Endothelial cell of umbilical vein (primary cell): ENCODE results near the gene DCAF5.

Source experiments
- EZH2 ChIP-seq: IDR thresholded peaks from 2 replicates; pipeline ENCODE4 v1.6.1; 2012; ENCODE audit warnings: borderline replicate concordance, low read depth, mild to moderate bottlenecking, moderate library complexity, low read length, inconsistent platforms; ENCODE audit not compliant: severe bottlenecking
- GATA2 ChIP-seq: IDR thresholded peaks from 2 replicates; pipeline ENCODE4 v1.7.0; 2011; ENCODE audit warnings: low read depth, mild to moderate bottlenecking, moderate library complexity, mixed read lengths, low read length; ENCODE audit not compliant: insufficient read length, insufficient read depth
- JUN ChIP-seq: IDR thresholded peaks from 2 replicates; pipeline ENCODE4 v1.6.1; 2011; ENCODE audit warnings: borderline replicate concordance, low read depth; ENCODE audit not compliant: insufficient read length, insufficient read depth
- POLR2A ChIP-seq: IDR thresholded peaks from 2 replicates; pipeline ENCODE4 v1.6.1; 2012; ENCODE audit warnings: low read depth, mild to moderate bottlenecking, control low read depth, low read length

GRCh38 chr14:69190191-69190590 is 37.3 kb upstream of the DCAF5 start:
- TF ChIP-seq GATA2 (no peak), POLR2A (no peak), EZH2 (no peak), JUN (no peak)
